ENCODE results near the gene PTPN13.

Gene PTPN13

GRCh38 chr4:86619656-86620055 lies 25.5 kb downstream of the PTPN13 start:
- no peaks in the 10 kb centered on the region for H3K79me2 ChIP-seq (ENCODE audit: insufficient read depth, low read depth)
- H2AFZ ChIP-seq (ENCODE audit: low read depth) = no peak overlapping the region
- no peak for TF ChIP-seq CTCF (conservative IDR thresholded peaks at IDR 0.05; ENCODE audit: low read depth, low read length)
- H3K4me3 ChIP-seq (IDR thresholded peaks at IDR 0.05; ENCODE audit: insufficient read depth, low read depth, low read length) = no peak overlapping the region
- H3K9ac ChIP-seq = no peak overlapping the region
- H3K36me3 ChIP-seq (ENCODE audit: insufficient read depth) = no peaks in the 10 kb centered on the region
- peaks cover 6% of the 10 kb centered on the region for H3K4me1 ChIP-seq (ENCODE audit: low read depth, poor library complexity, severe bottlenecking)
- H3K4me2 ChIP-seq = no peak overlapping the region
- no peaks in the 10 kb centered on the region for H3K27me3 ChIP-seq (ENCODE audit: insufficient read depth, low read depth)
- no peaks in the 10 kb centered on the region for H4K20me1 ChIP-seq (ENCODE audit: insufficient read depth)
- no peak overlapping the region for H3K27ac ChIP-seq

- no peaks in the 10 kb centered on the region for H4K20me1 ChIP-seq (ENCODE audit: insufficient read depth)
- H3K27ac ChIP-seq = no peak overlapping the region
- H3K9ac ChIP-seq = no peak overlapping the region
- H3K27me3 ChIP-seq (ENCODE audit: insufficient read depth, low read depth) = no peaks in the 10 kb centered on the region
- H3K79me2 ChIP-seq (ENCODE audit: insufficient read depth, low read depth) = no peaks in the 10 kb centered on the region
- no peaks in the 10 kb centered on the region for H3K36me3 ChIP-seq (ENCODE audit: insufficient read depth)
- H3K4me2 ChIP-seq = no peak overlapping the region
- peaks cover 6% of the 10 kb centered on the region for H3K4me1 ChIP-seq (ENCODE audit: low read depth, poor library complexity, severe bottlenecking)
- H2AFZ ChIP-seq (ENCODE audit: low read depth) = no peak overlapping the region
- no peak for TF ChIP-seq CTCF (conservative IDR thresholded peaks at IDR 0.05; ENCODE audit: low read depth, low read length)
- no peak overlapping the region for H3K4me3 ChIP-seq (IDR thresholded peaks at IDR 0.05; ENCODE audit: insufficient read depth, low read depth, low read length)
These were observed 27.3 kb downstream of the PTPN13 start for GRCh38 chr4:86621435-86621834.

- Histone ChIP-seq H3K27me3 (ENCODE audit: insufficient read depth, low read depth) (no peaks in the 10 kb centered on the region), H3K27ac (no peak overlapping the region), H3K4me3 (IDR thresholded peaks at IDR 0.05; ENCODE audit: insufficient read depth, low read depth, low read length) (no peak overlapping the region), H3K79me2 (ENCODE audit: insufficient read depth, low read depth) (no peaks in the 10 kb centered on the region), H3K4me2 (no peak overlapping the region), H3K36me3 (ENCODE audit: insufficient read depth) (no peaks in the 10 kb centered on the region), H2AFZ (ENCODE audit: low read depth) (no peak overlapping the region), H4K20me1 (ENCODE audit: insufficient read depth) (no peaks in the 10 kb centered on the region), H3K4me1 (ENCODE audit: low read depth, poor library complexity, severe bottlenecking) (peaks cover 17% of the 10 kb centered on the region), H3K9ac (no peak overlapping the region)
- TF ChIP-seq CTCF (conservative IDR thresholded peaks at IDR 0.05; ENCODE audit: low read depth, low read length) = no peak
These were observed 32.0 kb downstream of the PTPN13 start for GRCh38 chr4:86626066-86626465.

- no peak for TF ChIP-seq CTCF (conservative IDR thresholded peaks at IDR 0.05; ENCODE audit: low read depth, low read length)
- Histone ChIP-seq H3K27ac (no peak overlapping the region), H2AFZ (ENCODE audit: low read depth) (no peak overlapping the region), H4K20me1 (ENCODE audit: insufficient read depth) (no peaks in the 10 kb centered on the region), H3K9ac (no peak overlapping the region), H3K79me2 (ENCODE audit: insufficient read depth, low read depth) (no peaks in the 10 kb centered on the region), H3K36me3 (ENCODE audit: insufficient read depth) (no peaks in the 10 kb centered on the region), H3K27me3 (ENCODE audit: insufficient read depth, low read depth) (no peaks in the 10 kb centered on the region), H3K4me1 (ENCODE audit: low read depth, poor library complexity, severe bottlenecking) (peaks cover 16% of the 10 kb centered on the region), H3K4me2 (peak overlapping the region; percentile 0; the same call in 1 of the 2 replicates), H3K4me3 (IDR thresholded peaks at IDR 0.05; ENCODE audit: insufficient read depth, low read depth, low read length) (no peak overlapping the region)
These were observed 33.5 kb downstream of the PTPN13 start for GRCh38 chr4:86627462-86628135.
